Tibial artery (tissue), 4 donors: ENCODE results near the gene LSAMP.

Experiments
- DNase-seq, 2 donors: peaks; one replicate each; pipeline ENCODE4 v3.0.0-alpha.2; 2019
- H3K27ac ChIP-seq, 2 donors: fragments of 200-600 bp; sonication (generic) in 1 of 2; 1 replicate in 1 of 2; 2 replicates in 1 of 2; pipeline ENCODE4 v1.5.1; 2018 to 2019; ENCODE audit warnings: mild to moderate bottlenecking in 1 of 2
- H3K27me3 ChIP-seq, 2 donors: fragments of 200-600 bp; sonication (generic) in 1 of 2; one replicate each; pipeline versions ENCODE4 v1.5.1 to v1.6.0; 2016 to 2019
- H3K36me3 ChIP-seq, 3 donors: fragments of 200-600 bp; sonication (generic) in 2 of 3; one replicate each; pipeline ENCODE4 v1.5.1; 2016 to 2019; ENCODE audit warnings: mild to moderate bottlenecking in 2 of 3
- H3K4me1 ChIP-seq, 4 donors: fragments of 200-600 bp; sonication (generic) in 2 of 4; 1 replicate in 3 of 4; 2 replicates in 1 of 4; pipeline ENCODE4 v1.5.1; 2016 to 2019
- H3K4me3 ChIP-seq, 2 donors: fragments of 200-600 bp; sonication (generic) in 1 of 2; 1 replicate in 1 of 2; 2 replicates in 1 of 2; pipeline ENCODE4 v1.5.1; 2018 to 2019; ENCODE audit warnings: mild to moderate bottlenecking in 2 of 2
- H3K9me3 ChIP-seq, 3 donors: fragments of 200-600 bp; sonication (generic) in 1 of 3; one replicate each; pipeline ENCODE4 v1.5.1; 2016 to 2019
- CTCF ChIP-seq, 2 experiments: fragments of 200-600 bp in 1 of 2; fragments of 450-650 bp in 1 of 2; IDR thresholded peaks; one replicate each; pipeline ENCODE4 v1.5.1; 2017 to 2019; ENCODE audit warnings: antibody characterized with exemption in 2 of 2, mild to moderate bottlenecking in 1 of 2, moderate library complexity in 1 of 2
- intact Hi-C: fragments of 100-400 bp; cut with DNase I; formaldehyde crosslinking; loops from one replicate; pipeline ENCODE4 v1.15.0; 2023; ENCODE audit warnings: low total_unique reads

The LSAMP gene

DNA sequence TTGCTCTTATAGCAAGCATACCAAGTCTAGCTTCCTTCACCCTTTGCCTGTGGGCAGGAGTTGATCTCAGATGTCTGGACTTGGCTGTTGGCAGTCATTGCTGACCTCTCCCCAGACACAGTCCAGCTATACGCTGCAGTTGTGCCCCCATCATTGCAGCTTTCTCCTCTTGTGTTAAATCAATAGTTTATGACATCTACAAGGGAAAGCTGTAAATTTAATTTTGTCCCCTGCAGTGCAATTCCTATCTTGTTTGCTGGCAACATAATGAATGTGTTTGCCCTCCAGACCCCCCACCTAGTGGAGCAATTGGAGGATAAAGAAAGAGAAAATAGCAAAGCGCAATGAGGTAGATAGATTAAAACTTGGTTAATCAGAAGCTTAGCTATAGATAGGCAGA is 280.2 kb downstream of the LSAMP start:
- H3K9me3 ChIP-seq, result no peaks in the 10 kb centered on the region
- H3K27me3 ChIP-seq, result no peaks in the 10 kb centered on the region
- no peak for TF ChIP-seq CTCF (IDR thresholded peaks at IDR 0.05)
- intact Hi-C loops, result no loop called here
- H3K27ac ChIP-seq, result no peak overlapping the region
- H3K4me3 ChIP-seq, result no peak overlapping the region
- H3K36me3 ChIP-seq, result no peaks in the 10 kb centered on the region
- no peak for DNase-seq
- no peaks in the 10 kb centered on the region for H3K4me1 ChIP-seq

DNA sequence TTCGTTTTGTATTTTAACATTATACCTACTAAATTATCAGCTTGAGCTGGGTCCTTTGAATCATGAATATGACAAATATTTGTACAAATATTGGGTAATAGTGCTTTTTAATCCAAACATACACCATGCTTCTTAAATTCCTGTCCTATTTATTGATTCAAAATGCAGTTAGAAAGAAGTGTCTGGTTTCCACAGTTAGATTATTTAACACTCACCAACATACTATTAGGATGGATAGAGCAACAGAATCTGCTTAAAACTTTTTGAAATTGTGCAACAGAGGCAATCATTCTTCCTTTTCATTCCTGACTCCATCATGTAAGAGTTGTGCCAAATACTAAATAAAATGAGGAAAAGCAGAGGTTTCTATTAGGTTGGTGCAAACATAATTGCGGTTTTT is 281.2 kb downstream of the LSAMP start:
- intact Hi-C loops, result no loop called here
- Histone ChIP-seq H3K27ac (no peak overlapping the region), H3K36me3 (no peaks in the 10 kb centered on the region), H3K9me3 (no peaks in the 10 kb centered on the region), H3K27me3 (no peaks in the 10 kb centered on the region), H3K4me1 (no peaks in the 10 kb centered on the region), H3K4me3 (no peak overlapping the region)
- TF ChIP-seq CTCF (IDR thresholded peaks at IDR 0.05), result no peak
- DNase-seq, result no peak

DNA sequence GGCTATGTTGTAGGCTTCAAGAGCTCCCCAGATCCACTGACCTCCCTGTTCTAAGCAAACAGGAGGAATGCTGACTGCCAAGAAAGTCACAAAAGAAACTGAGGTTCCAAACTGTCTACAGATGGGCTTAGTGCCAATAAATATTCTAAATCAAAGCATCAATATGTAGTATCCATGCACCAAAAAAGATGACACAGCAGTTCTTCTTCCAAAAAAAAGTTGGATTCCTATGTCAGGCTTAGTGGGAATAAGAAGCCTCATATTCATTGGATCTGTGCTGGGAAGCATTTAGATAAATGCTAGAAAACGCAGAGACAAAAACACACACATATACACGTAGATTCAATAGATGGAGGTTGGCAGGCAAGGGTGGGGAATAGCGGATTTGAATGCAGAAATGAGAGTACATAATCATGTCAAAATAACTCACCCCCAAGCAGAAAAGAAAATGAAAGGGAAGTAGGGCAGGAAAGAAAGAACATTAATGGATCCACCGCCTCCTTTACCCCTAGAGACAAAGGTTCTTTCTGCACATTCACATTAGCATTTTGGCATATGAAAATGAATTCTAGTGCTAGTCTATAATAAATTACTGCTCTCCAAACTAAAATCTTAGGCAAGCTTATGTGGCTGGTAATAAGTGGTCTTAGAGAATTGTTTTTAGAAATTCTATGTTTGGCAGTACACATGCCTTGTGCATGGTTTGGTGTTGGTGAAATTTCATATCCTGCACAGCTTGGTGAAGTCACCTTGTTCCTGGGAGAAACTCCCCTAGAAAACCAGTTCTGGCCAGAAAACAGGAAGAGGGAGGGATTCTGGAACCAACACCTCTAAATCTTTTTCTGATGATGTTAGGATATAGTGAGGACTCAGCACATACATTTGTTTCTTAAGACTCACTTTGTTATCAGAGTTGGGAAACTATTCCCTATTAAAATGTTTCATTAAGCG is 283.4 kb downstream of the LSAMP start:
- Histone ChIP-seq H3K9me3 (no peaks in the 10 kb centered on the region), H3K4me3 (no peak overlapping the region), H3K36me3 (no peaks in the 10 kb centered on the region), H3K4me1 (no peaks in the 10 kb centered on the region), H3K27ac (no peak overlapping the region), H3K27me3 (no peaks in the 10 kb centered on the region)
- no peak for DNase-seq
- intact Hi-C loops, result no loop called here
- no peak for TF ChIP-seq CTCF (IDR thresholded peaks at IDR 0.05)

DNA sequence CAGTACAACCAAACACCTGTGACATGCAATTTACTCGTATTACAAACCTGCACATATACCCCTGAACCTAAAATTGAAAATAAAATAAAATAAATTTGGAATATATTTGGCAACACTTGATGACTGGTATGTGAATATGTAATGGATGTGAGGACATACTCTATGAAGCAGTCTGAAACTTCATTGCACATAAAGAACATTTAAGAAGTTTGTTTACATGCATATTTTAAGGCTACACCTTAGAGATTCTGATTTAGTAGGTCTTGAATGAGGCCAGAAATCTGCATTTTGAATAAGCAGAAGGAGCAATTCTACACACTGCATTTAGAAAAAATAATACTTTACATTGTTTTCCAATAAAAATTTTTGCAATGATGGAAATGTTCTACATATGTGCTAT is 284.7 kb downstream of the LSAMP start:
- Histone ChIP-seq H3K4me1 (no peaks in the 10 kb centered on the region), H3K36me3 (no peaks in the 10 kb centered on the region), H3K9me3 (no peaks in the 10 kb centered on the region), H3K27ac (no peak overlapping the region), H3K4me3 (no peak overlapping the region), H3K27me3 (no peaks in the 10 kb centered on the region)
- no peak for DNase-seq
- TF ChIP-seq CTCF (IDR thresholded peaks at IDR 0.05), result no peak
- intact Hi-C loops, result no loop called here

DNA sequence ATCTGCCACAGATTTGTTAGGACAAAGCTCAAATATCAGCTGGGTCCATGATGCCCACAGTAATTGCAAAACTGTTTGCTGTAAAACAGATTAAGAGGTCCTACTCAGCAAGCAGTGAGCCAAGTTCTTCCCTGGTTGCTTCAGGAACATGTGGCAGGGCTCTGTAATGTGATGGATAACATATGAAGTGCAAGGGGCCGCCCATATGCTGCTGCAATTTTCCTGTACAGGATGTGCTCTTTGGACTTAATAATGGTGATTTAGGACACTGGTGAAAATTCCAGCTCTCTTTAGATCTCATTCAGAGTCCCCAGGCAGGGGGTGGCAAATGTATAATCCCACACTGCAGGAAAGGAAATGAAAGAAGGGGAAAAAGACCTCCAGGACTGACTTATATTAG is 289.4 kb downstream of the LSAMP start:
- Histone ChIP-seq H3K27me3 (no peaks in the 10 kb centered on the region), H3K4me1 (no peaks in the 10 kb centered on the region), H3K27ac (no peak overlapping the region), H3K9me3 (no peaks in the 10 kb centered on the region), H3K36me3 (no peaks in the 10 kb centered on the region), H3K4me3 (no peak overlapping the region)
- intact Hi-C loops, result no loop called here
- no peak for TF ChIP-seq CTCF (IDR thresholded peaks at IDR 0.05)
- DNase-seq, result no peak
